Mesenchymal stem cell (in vitro differentiated cells and primary cell): ENCODE data around the gene CCDC63.

Experiments used
- DNase-seq: peaks from one replicate; pipeline ENCODE4 v3.0.0-alpha.2; 2013
- H2AFZ ChIP-seq: one replicate; pipeline ENCODE4 v1.6.1; 2013; ENCODE audit warnings: low read depth, mild to moderate bottlenecking, control low read depth, inconsistent platforms, low read length, moderate library complexity
- H2AK5ac ChIP-seq: 2 replicates; pipeline ENCODE4 v1.6.1; 2013; ENCODE audit warnings: low read length, moderate library complexity, mild to moderate bottlenecking, inconsistent platforms; ENCODE audit not compliant: severe bottlenecking
- H2BK120ac ChIP-seq: one replicate; pipeline ENCODE4 v1.6.1; 2013; ENCODE audit warnings: low read depth, mild to moderate bottlenecking, inconsistent platforms, low read length, moderate library complexity
- H2BK12ac ChIP-seq, 2 experiments: one replicate each; pipeline ENCODE4 v1.6.1; 2013; ENCODE audit warnings: inconsistent platforms in 2 of 2, low read length in 2 of 2, mild to moderate bottlenecking in 2 of 2, moderate library complexity in 2 of 2, control low read depth in 1 of 2
- H2BK15ac ChIP-seq: one replicate; pipeline ENCODE4 v1.6.1; 2013; ENCODE audit warnings: mild to moderate bottlenecking, low read depth, inconsistent platforms; ENCODE audit not compliant: poor library complexity, severe bottlenecking
- H2BK5ac ChIP-seq: 2 replicates; pipeline ENCODE4 v1.6.1; 2013; ENCODE audit warnings: low read depth, mild to moderate bottlenecking, low read length, control low read depth, inconsistent platforms; ENCODE audit not compliant: poor library complexity, severe bottlenecking
- H3K14ac ChIP-seq, 2 experiments: one replicate each; pipeline ENCODE4 v1.6.1; 2013; ENCODE audit warnings: inconsistent platforms in 2 of 2, low read length in 2 of 2, control low read depth in 1 of 2, mild to moderate bottlenecking in 1 of 2, moderate library complexity in 1 of 2
- H3K18ac ChIP-seq, 2 experiments: one replicate each; pipeline ENCODE4 v1.6.1; 2013; ENCODE audit warnings: inconsistent platforms in 2 of 2, low read length in 2 of 2, control low read depth in 1 of 2, low read depth in 1 of 2, mild to moderate bottlenecking in 1 of 2
- H3K23ac ChIP-seq, 2 experiments: one replicate each; pipeline ENCODE4 v1.6.1; 2013; ENCODE audit warnings: inconsistent platforms in 2 of 2, low read length in 2 of 2, mild to moderate bottlenecking in 2 of 2, moderate library complexity in 2 of 2, control low read depth in 1 of 2
- H3K27ac ChIP-seq: 2 replicates; pipeline ENCODE4 v1.5.1; 2013; ENCODE audit warnings: mild to moderate bottlenecking, moderate library complexity, low read length, control low read depth, inconsistent platforms; ENCODE audit not compliant: poor library complexity, severe bottlenecking
- H3K27me3 ChIP-seq, 2 experiments: 2 replicates each; pipeline versions ENCODE4 v1.6.1 to v1.7.0; 2013; ENCODE audit warnings: low read length in 2 of 2, mild to moderate bottlenecking in 2 of 2, moderate library complexity in 2 of 2, control low read depth in 1 of 2, inconsistent platforms in 1 of 2; ENCODE audit not compliant: control insufficient read depth in 1 of 2, insufficient read depth in 1 of 2
- H3K36me3 ChIP-seq, 2 experiments: 2 replicates each; pipeline versions ENCODE4 v1.6.1 to v1.7.0; 2013; ENCODE audit warnings: low read length in 2 of 2, control low read depth in 1 of 2, inconsistent platforms in 1 of 2, low read depth in 1 of 2, mild to moderate bottlenecking in 1 of 2; ENCODE audit not compliant: insufficient read depth in 2 of 2, control insufficient read depth in 1 of 2
- H3K4ac ChIP-seq, 2 experiments: one replicate each; pipeline ENCODE4 v1.6.1; 2013; ENCODE audit warnings: inconsistent platforms in 2 of 2, low read length in 2 of 2, mild to moderate bottlenecking in 2 of 2, moderate library complexity in 2 of 2, control low read depth in 1 of 2, low read depth in 1 of 2
- H3K4me1 ChIP-seq: 2 replicates; pipeline ENCODE4 v1.6.1; 2013; ENCODE audit warnings: low read depth, low read length, control low read depth; ENCODE audit not compliant: control insufficient read depth, insufficient read depth
- H3K4me2 ChIP-seq: 2 replicates; pipeline ENCODE4 v1.6.1; 2013; ENCODE audit warnings: low read length, mild to moderate bottlenecking, inconsistent platforms; ENCODE audit not compliant: poor library complexity, severe bottlenecking
- H3K4me3 ChIP-seq, 2 experiments: 2 replicates each; pipeline versions ENCODE4 v1.5.1 to v1.7.0; 2013; ENCODE audit warnings: low read length in 2 of 2, mild to moderate bottlenecking in 2 of 2, control low read depth in 1 of 2, low read depth in 1 of 2; ENCODE audit not compliant: insufficient read depth in 1 of 2
- H3K79me1 ChIP-seq: replicated peaks from 2 replicates; pipeline ENCODE4 v1.6.1; 2013; ENCODE audit warnings: mild to moderate bottlenecking, control low read depth, low read length, inconsistent platforms; ENCODE audit not compliant: poor library complexity, severe bottlenecking
- H3K9ac ChIP-seq: 2 replicates; pipeline ENCODE4 v1.7.0; 2013; ENCODE audit warnings: mild to moderate bottlenecking, low read length, moderate library complexity
- H3K9me3 ChIP-seq: 2 replicates; pipeline ENCODE4 v1.7.0; 2013; ENCODE audit warnings: mild to moderate bottlenecking, low read length; ENCODE audit not compliant: control insufficient read depth
- H4K8ac ChIP-seq: one replicate; pipeline ENCODE4 v1.6.1; 2013; ENCODE audit warnings: inconsistent platforms, mild to moderate bottlenecking, low read length, moderate library complexity
- H4K91ac ChIP-seq: one replicate; pipeline ENCODE4 v1.6.1; 2013; ENCODE audit warnings: mild to moderate bottlenecking, low read length, inconsistent platforms
- WGBS: methylation state at CpG from one replicate; pipeline ENCODE4 v1.1.7; 2013; ENCODE audit warnings: mixed read lengths; 5-methylcytosine and 5-hydroxymethylcytosine counted together

Gene CCDC63

GRCh38 chr12:110880651-110881050, 33.9 kb downstream of the CCDC63 start:
- Histone ChIP-seq H3K4me1 (no peaks in the 10 kb centered on the region), H3K14ac (no peak overlapping the region), H3K27ac (no peak overlapping the region), H2BK120ac (no peak overlapping the region), H3K4me2 (no peak overlapping the region), H3K36me3 (no peaks in the 10 kb centered on the region), H4K8ac (no peak overlapping the region), H3K79me1 (no peaks in the 10 kb centered on the region), H2BK5ac (no peak overlapping the region), H3K23ac (no peak overlapping the region), H3K9me3 (no peaks in the 10 kb centered on the region), H4K91ac (no peak overlapping the region), H3K4me3 (no peak overlapping the region), H3K27me3 (peaks cover 8 to 10% of the 10 kb centered on the region in 2 experiments), H2AK5ac (no peak overlapping the region), H3K9ac (no peak overlapping the region), H3K4ac (no peak overlapping the region), H2AFZ (no peak overlapping the region), H2BK12ac (no peak overlapping the region), H3K18ac (no peak overlapping the region), H2BK15ac (no peak overlapping the region)
- no peak for DNase-seq
- 69% methylated on average over 2 of the region's 2 CpGs for WGBS

- no peak overlapping the region for H3K4ac ChIP-seq
- H3K4me2 ChIP-seq = no peak overlapping the region
- H2AK5ac ChIP-seq = no peak overlapping the region
- no peak overlapping the region for H2AFZ ChIP-seq
- no peak overlapping the region for H2BK5ac ChIP-seq
- no peaks in the 10 kb centered on the region for H3K9me3 ChIP-seq
- DNase-seq = no peak
- no peak overlapping the region for H3K9ac ChIP-seq
- no peaks in the 10 kb centered on the region for H3K79me1 ChIP-seq
- H2BK120ac ChIP-seq = no peak overlapping the region
- no peaks in the 10 kb centered on the region for H3K4me1 ChIP-seq
- no peak overlapping the region for H4K91ac ChIP-seq
- no peak overlapping the region for H3K18ac ChIP-seq
- H3K36me3 ChIP-seq = no peaks in the 10 kb centered on the region
- H2BK12ac ChIP-seq = no peak overlapping the region
- no peak overlapping the region for H2BK15ac ChIP-seq
- no peak overlapping the region for H3K4me3 ChIP-seq
- H3K27ac ChIP-seq = no peak overlapping the region
- no peak overlapping the region for H3K14ac ChIP-seq
- H4K8ac ChIP-seq = no peak overlapping the region
- WGBS = 91% methylated on average over 4 of the region's 4 CpGs
- no peak overlapping the region for H3K23ac ChIP-seq
- H3K27me3 ChIP-seq = peaks cover 8 to 10% of the 10 kb centered on the region in 2 experiments
Observed at GRCh38 chr12:110883251-110883650, 36.5 kb downstream of the CCDC63 start.

GRCh38 chr12:110885152-110885840, 38.5 kb downstream of the CCDC63 start:
- Histone ChIP-seq H2BK12ac (no peak overlapping the region), H2AFZ (no peak overlapping the region), H2BK5ac (no peak overlapping the region), H3K4me1 (no peaks in the 10 kb centered on the region), H3K4ac (no peak overlapping the region), H3K4me3 (no peak overlapping the region), H3K27ac (no peak overlapping the region), H2BK120ac (no peak overlapping the region), H2BK15ac (no peak overlapping the region), H3K18ac (no peak overlapping the region), H4K91ac (no peak overlapping the region), H3K27me3 (peaks cover 9 to 16% of the 10 kb centered on the region in 2 experiments), H3K14ac (no peak overlapping the region), H4K8ac (no peak overlapping the region), H2AK5ac (no peak overlapping the region), H3K23ac (no peak overlapping the region), H3K79me1 (no peaks in the 10 kb centered on the region), H3K4me2 (no peak overlapping the region), H3K9ac (no peak overlapping the region), H3K36me3 (no peaks in the 10 kb centered on the region), H3K9me3 (no peaks in the 10 kb centered on the region)
- WGBS = 29% methylated on average over 6 of the region's 6 CpGs
- DNase-seq = no peak

GRCh38 chr12:110888256-110888991, 41.6 kb downstream of the CCDC63 start:
- no peak overlapping the region for H2BK120ac ChIP-seq
- 53% methylated on average over 3 of the region's 5 CpGs for WGBS
- no peak overlapping the region for H3K4me2 ChIP-seq
- no peaks in the 10 kb centered on the region for H3K9me3 ChIP-seq
- H3K23ac ChIP-seq = no peak overlapping the region
- no peak overlapping the region for H2AFZ ChIP-seq
- H2BK15ac ChIP-seq = no peak overlapping the region
- H3K4ac ChIP-seq = no peak overlapping the region
- peak overlapping the region in 1 of 2 experiments; percentile 81 for H3K4me3 ChIP-seq
- H3K4me1 ChIP-seq = no peaks in the 10 kb centered on the region
- H3K18ac ChIP-seq = no peak overlapping the region
- H3K14ac ChIP-seq = no peak overlapping the region
- H3K36me3 ChIP-seq = no peaks in the 10 kb centered on the region
- H3K79me1 ChIP-seq = no peaks in the 10 kb centered on the region
- no peak overlapping the region for H4K91ac ChIP-seq
- H4K8ac ChIP-seq = no peak overlapping the region
- no peak overlapping the region for H2AK5ac ChIP-seq
- no peak for DNase-seq
- H2BK5ac ChIP-seq = no peak overlapping the region
- H3K27me3 ChIP-seq = peaks cover 5 to 34% of the 10 kb centered on the region in 2 experiments
- H3K27ac ChIP-seq = no peak overlapping the region
- H3K9ac ChIP-seq = peak overlapping the region; percentile 95
- no peak overlapping the region for H2BK12ac ChIP-seq
